ENCODE measurements around the gene HHAT. TPM values are rescaled to one million over a fixed set of nuclear protein-coding genes. Genes with fewer than 3 reads are reported as not detected.
A peak's percentile ranks its signal among the peaks of the same experiment; 100 is the strongest.
"Not testable (repeated sequence)": the region's sequence is repeated elsewhere in the genome, so short reads cannot be mapped to it uniquely, and the experiment has no call there.

The HHAT gene
- total RNA-seq, 1 donor = 2.4 TPM

DNA sequence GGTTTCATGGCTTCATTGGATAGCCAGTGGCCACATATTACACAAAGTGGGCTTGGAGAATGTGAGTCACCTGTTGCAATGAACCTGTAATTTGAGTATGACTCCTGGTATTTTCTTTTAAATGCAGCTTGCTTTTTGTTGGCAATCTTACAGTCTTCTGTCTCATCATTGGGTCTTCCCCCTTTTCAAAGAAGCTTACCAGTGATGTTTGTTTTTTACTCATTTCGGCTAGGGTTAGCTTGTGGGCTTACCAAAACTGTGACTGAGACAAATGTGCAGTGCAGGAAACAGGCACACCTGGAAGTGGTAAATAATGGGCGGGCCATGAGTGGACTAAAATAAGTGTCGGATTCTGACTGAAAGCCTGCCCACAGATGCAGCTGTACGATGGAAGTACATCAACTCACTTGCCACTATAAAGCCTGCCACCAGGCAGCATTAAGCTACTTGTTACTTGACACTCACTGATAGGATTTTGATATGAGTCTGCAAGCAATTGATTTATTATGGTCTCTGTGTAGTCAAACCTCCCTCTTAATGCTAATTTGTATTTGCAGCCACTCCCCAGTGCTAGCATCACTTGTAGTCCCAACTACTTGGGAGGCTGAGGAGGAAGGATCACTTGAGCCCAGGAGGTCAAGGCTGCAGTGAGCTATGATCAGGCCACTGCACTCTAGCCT is 4.2 kb downstream of the HHAT start:
- Histone ChIP-seq H3K27me3 (ENCODE audit: insufficient read depth, low read length) (no peaks in the 10 kb centered on the region), H3K4me3 (ENCODE audit: low read length) (no peak overlapping the region), H3K4me1 (ENCODE audit: insufficient read depth, low read length) (peaks cover 13% of the 10 kb centered on the region), H3K9me3 (ENCODE audit: low read depth, low read length) (no peaks in the 10 kb centered on the region)

DNA sequence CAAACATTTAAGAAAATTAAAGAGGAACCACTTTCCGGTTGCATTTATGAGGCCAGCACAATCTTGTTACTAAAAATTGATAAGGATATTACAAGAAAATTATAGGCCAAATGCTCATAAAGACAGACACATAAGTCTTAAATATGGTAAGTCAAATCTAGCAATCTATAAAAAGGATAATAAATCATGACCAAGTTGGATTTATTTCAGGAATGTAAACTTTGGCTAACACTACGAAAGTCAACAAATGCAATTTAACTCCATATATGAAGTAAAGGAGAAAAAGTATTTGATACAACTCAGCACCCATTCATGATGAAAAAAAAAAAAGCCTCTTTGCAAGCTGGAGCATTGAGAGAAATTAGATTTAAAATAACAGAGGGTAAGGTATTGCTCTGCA is 6.3 kb downstream of the HHAT start:
- Histone ChIP-seq H3K4me3 (ENCODE audit: low read length) (no peak overlapping the region), H3K4me1 (ENCODE audit: insufficient read depth, low read length) (no peaks in the 10 kb centered on the region), H3K27me3 (ENCODE audit: insufficient read depth, low read length) (no peaks in the 10 kb centered on the region), H3K9me3 (ENCODE audit: low read depth, low read length) (no peaks in the 10 kb centered on the region)

DNA sequence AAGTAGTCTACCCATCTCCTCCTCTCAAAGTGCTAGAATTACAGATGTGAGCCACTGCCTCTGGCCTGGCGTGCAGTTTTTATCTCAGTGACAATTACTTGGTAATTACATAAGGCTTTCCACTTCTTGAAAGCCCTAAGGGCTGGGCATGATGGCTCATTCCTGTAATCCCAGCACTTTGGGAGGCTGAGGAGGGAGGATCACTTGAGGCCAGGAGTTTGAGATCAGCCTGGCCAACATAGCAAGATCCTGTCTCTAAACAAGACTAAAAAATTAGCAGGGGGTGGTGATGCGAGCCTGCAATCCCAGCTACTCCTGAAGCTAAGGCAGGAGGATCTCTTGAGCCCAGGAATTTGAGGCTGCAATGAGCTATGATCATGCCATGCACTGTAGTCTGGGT is 7.7 kb downstream of the HHAT start:
- Histone ChIP-seq H3K4me1 (ENCODE audit: insufficient read depth, low read length) (peaks cover 3% of the 10 kb centered on the region), H3K4me3 (ENCODE audit: low read length) (no peak overlapping the region), H3K9me3 (ENCODE audit: low read depth, low read length) (no peaks in the 10 kb centered on the region), H3K27me3 (ENCODE audit: insufficient read depth, low read length) (no peaks in the 10 kb centered on the region)

- no peaks in the 10 kb centered on the region for H3K9me3 ChIP-seq (ENCODE audit: low read depth, low read length)
- H3K4me3 ChIP-seq (ENCODE audit: low read length) = no peak overlapping the region
- H3K4me1 ChIP-seq (ENCODE audit: insufficient read depth, low read length) = peaks cover 8% of the 10 kb centered on the region
- H3K27me3 ChIP-seq (ENCODE audit: insufficient read depth, low read length) = no peaks in the 10 kb centered on the region
Measured at GRCh38 chr1:210339500-210339899, 10.8 kb downstream of the HHAT start.

- no peaks in the 10 kb centered on the region for H3K9me3 ChIP-seq (ENCODE audit: low read depth, low read length)
- H3K4me1 ChIP-seq (ENCODE audit: insufficient read depth, low read length) = peaks cover 8% of the 10 kb centered on the region
- H3K27me3 ChIP-seq (ENCODE audit: insufficient read depth, low read length) = no peaks in the 10 kb centered on the region
- no peak overlapping the region for H3K4me3 ChIP-seq (ENCODE audit: low read length)
Measured at GRCh38 chr1:210340311-210340710, 11.6 kb downstream of the HHAT start.

- peaks cover 8% of the 10 kb centered on the region for H3K4me1 ChIP-seq (ENCODE audit: insufficient read depth, low read length)
- no peaks in the 10 kb centered on the region for H3K27me3 ChIP-seq (ENCODE audit: insufficient read depth, low read length)
- no peaks in the 10 kb centered on the region for H3K9me3 ChIP-seq (ENCODE audit: low read depth, low read length)
- H3K4me3 ChIP-seq (ENCODE audit: low read length) = no peak overlapping the region
Measured at GRCh38 chr1:210340841-210341240, 12.1 kb downstream of the HHAT start.

GRCh38 chr1:210342986-210343780 is 14.5 kb downstream of the HHAT start:
- H3K4me3 ChIP-seq (ENCODE audit: low read length) = peak overlapping the region; percentile 1
- peaks cover 8% of the 10 kb centered on the region for H3K4me1 ChIP-seq (ENCODE audit: insufficient read depth, low read length)

GRCh38 chr1:210344706-210345105 is 16.0 kb downstream of the HHAT start:
- no peaks in the 10 kb centered on the region for H3K27me3 ChIP-seq (ENCODE audit: insufficient read depth, low read length)
- H3K9me3 ChIP-seq (ENCODE audit: low read depth, low read length) = no peaks in the 10 kb centered on the region
- H3K4me3 ChIP-seq (ENCODE audit: low read length) = no peak overlapping the region
- H3K4me1 ChIP-seq (ENCODE audit: insufficient read depth, low read length) = peaks cover 8% of the 10 kb centered on the region

More at GRCh38 chr1:210342986-210343780, 14.5 kb downstream of the HHAT start:
- H3K9me3 ChIP-seq (ENCODE audit: low read depth, low read length) = no peaks in the 10 kb centered on the region
- no peaks in the 10 kb centered on the region for H3K27me3 ChIP-seq (ENCODE audit: insufficient read depth, low read length)

DNA sequence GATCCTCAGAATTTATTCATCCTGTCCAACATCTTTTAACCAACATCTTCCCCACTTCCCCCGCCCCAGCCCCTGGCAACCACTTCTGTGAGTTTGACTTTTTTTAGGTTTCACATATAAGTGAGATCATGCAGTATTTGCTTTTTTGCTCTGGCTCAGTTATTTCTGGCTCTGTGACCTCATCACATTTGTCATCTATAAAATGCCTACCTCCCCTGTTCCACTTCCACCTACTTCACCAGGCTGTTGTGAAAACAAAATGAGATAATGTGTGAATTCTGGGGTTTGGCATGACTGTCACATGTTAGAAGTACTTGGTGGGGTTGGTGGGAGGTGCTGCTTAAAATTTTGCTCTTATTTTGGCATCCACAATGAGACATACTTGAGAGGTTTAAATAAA is 18.4 kb downstream of the HHAT start:
- Histone ChIP-seq H3K9me3 (ENCODE audit: low read depth, low read length) (no peaks in the 10 kb centered on the region), H3K4me1 (ENCODE audit: insufficient read depth, low read length) (peaks cover under 1% of the 10 kb centered on the region), H3K4me3 (ENCODE audit: low read length) (no peak overlapping the region), H3K27me3 (ENCODE audit: insufficient read depth, low read length) (no peaks in the 10 kb centered on the region)

DNA sequence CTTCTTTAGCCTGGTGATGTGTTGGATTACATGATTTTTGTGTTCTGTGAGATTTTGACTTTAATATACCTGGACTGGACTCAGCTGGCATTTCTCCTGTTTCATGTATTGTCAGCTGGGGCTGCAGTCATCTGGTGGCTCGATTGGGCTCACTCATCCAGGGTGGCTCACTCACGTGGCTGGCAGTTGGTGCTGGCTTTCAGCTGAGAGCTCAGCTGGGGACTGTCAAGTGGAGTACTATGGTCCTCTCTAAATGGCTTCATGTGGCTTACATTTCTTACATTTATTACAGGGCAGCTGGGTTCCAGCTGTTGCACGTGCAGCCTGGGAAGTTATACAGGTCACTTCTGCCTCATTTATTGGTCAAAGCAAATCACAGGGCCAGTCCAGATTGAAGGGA is 22.8 kb downstream of the HHAT start:
- no peaks in the 10 kb centered on the region for H3K9me3 ChIP-seq (ENCODE audit: low read depth, low read length)
- H3K27me3 ChIP-seq (ENCODE audit: insufficient read depth, low read length) = no peaks in the 10 kb centered on the region
- H3K4me3 ChIP-seq (ENCODE audit: low read length) = no peak overlapping the region
- no peaks in the 10 kb centered on the region for H3K4me1 ChIP-seq (ENCODE audit: insufficient read depth, low read length)

- Histone ChIP-seq H3K27me3 (ENCODE audit: insufficient read depth, low read length) (no peaks in the 10 kb centered on the region), H3K4me1 (ENCODE audit: insufficient read depth, low read length) (no peaks in the 10 kb centered on the region), H3K4me3 (ENCODE audit: low read length) (no peak overlapping the region), H3K9me3 (ENCODE audit: low read depth, low read length) (no peaks in the 10 kb centered on the region)
Measured at GRCh38 chr1:210352575-210352974, 23.9 kb downstream of the HHAT start.

GRCh38 chr1:210354305-210354704 is 25.6 kb downstream of the HHAT start:
- not testable (repeated sequence) for H3K9me3 ChIP-seq (ENCODE audit: low read depth, low read length); H3K27me3 ChIP-seq (ENCODE audit: insufficient read depth, low read length); H3K4me3 ChIP-seq (ENCODE audit: low read length); H3K4me1 ChIP-seq (ENCODE audit: insufficient read depth, low read length)

DNA sequence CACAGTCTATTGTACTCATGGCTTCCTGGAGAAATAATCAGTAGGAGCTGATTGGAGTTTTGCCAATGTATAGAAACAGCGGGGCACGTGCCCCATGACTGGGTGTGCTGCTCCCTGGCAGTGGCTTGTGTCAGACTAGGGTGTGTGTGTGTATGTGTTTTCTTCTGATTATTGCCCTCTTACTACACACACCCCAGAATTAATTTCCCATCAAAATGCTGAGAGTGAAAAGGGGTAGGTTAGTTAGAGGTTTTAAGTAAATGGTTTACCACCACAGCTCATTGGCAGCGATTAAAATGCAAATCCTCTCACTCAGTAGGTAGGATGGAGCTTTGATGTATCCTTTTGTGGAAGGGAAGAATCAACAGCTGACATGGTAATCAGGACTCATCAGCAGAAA is 29.9 kb downstream of the HHAT start:
- Histone ChIP-seq H3K9me3 (ENCODE audit: low read depth, low read length) (no peaks in the 10 kb centered on the region), H3K4me3 (ENCODE audit: low read length) (no peak overlapping the region), H3K27me3 (ENCODE audit: insufficient read depth, low read length) (no peaks in the 10 kb centered on the region), H3K4me1 (ENCODE audit: insufficient read depth, low read length) (no peaks in the 10 kb centered on the region)

- Histone ChIP-seq H3K9me3 (ENCODE audit: low read depth, low read length) (no peaks in the 10 kb centered on the region), H3K27me3 (ENCODE audit: insufficient read depth, low read length) (no peaks in the 10 kb centered on the region), H3K4me1 (ENCODE audit: insufficient read depth, low read length) (no peaks in the 10 kb centered on the region), H3K4me3 (ENCODE audit: low read length) (no peak overlapping the region)
Measured at GRCh38 chr1:210359255-210359654, 30.6 kb downstream of the HHAT start.

DNA sequence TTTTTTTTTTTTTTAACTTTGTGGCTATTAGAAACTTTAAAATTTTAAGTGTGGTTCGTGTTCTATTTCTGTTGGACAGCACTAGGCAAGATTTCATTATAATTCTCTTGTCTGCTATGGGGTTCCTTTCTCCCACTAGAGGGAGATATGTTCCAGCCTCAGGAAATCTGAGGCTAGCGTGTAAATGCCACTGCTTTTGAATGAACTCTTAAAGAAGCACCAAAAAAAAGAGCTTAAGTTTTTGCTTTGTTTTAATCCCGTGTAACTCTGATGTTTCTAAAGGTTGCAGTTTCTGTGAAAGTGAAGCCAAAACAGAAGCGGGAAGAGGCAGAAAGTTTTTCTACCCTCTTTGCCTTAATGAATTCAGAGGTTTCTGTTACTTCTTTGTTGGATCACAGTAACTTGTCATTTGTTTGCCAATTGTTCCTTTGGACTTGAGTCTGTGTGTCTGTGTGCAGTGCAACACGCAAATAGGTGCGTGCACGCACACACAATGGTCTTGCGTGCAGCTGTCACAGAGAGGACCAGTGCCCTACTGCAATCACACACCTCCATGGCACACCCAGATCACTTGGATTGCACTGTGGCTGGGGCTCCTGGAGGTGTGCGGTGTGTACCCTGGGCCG is 32.3 kb downstream of the HHAT start:
- Histone ChIP-seq H3K27me3 (ENCODE audit: insufficient read depth, low read length) (no peaks in the 10 kb centered on the region), H3K9me3 (ENCODE audit: low read depth, low read length) (no peaks in the 10 kb centered on the region), H3K4me1 (ENCODE audit: insufficient read depth, low read length) (no peaks in the 10 kb centered on the region), H3K4me3 (ENCODE audit: low read length) (no peak overlapping the region)

Data from mononuclear cell (primary cell).